Parathyroid adenoma (tissue), 2 donors: ENCODE measurements around the gene PHACTR2.
"Not testable (repeated sequence)": the region's sequence is repeated elsewhere in the genome, so short reads cannot be mapped to it uniquely, and the experiment has no call there.

Source experiments
- H2AFZ ChIP-seq: fragments of 300-600 bp; sonication (generic); one replicate; pipeline ENCODE4 v1.7.0; 2017; ENCODE audit warnings: antibody characterized with exemption, mild to moderate bottlenecking
- H3K27ac ChIP-seq: fragments of 300-600 bp; sonication (generic); one replicate; pipeline ENCODE4 v1.7.0; 2017
- H3K27me3 ChIP-seq: fragments of 300-600 bp; sonication (generic); one replicate; pipeline ENCODE4 v1.7.0; 2017; ENCODE audit warnings: low read length; ENCODE audit not compliant: control insufficient read depth, insufficient read depth
- H3K36me3 ChIP-seq: fragments of 300-600 bp; sonication (generic); one replicate; pipeline ENCODE4 v1.7.0; 2017; ENCODE audit warnings: low read length; ENCODE audit not compliant: control insufficient read depth, insufficient read depth
- H3K4me1 ChIP-seq: fragments of 300-600 bp; sonication (generic); one replicate; pipeline ENCODE4 v1.7.0; 2017; ENCODE audit warnings: control low read depth
- H3K4me2 ChIP-seq: fragments of 300-600 bp; sonication (generic); one replicate; pipeline ENCODE4 v1.7.0; 2017; ENCODE audit warnings: low read length
- H3K4me3 ChIP-seq: fragments of 300-600 bp; sonication (generic); one replicate; pipeline ENCODE4 v1.7.0; 2017; ENCODE audit warnings: low read depth, low read length
- H3K79me2 ChIP-seq: fragments of 300-600 bp; sonication (generic); one replicate; pipeline ENCODE4 v1.7.0; 2017; ENCODE audit warnings: control low read depth
- H3K9ac ChIP-seq: fragments of 300-600 bp; sonication (generic); one replicate; pipeline ENCODE4 v1.7.0; 2017; ENCODE audit warnings: mild to moderate bottlenecking
- H3K9me3 ChIP-seq: fragments of 300-600 bp; sonication (generic); one replicate; pipeline ENCODE4 v1.7.0; 2017; ENCODE audit warnings: low read length; ENCODE audit not compliant: control insufficient read depth
- CTCF ChIP-seq: fragments of 300-600 bp; sonication (generic); IDR thresholded peaks from one replicate; pipeline ENCODE4 v1.7.0; 2017; ENCODE audit warnings: antibody characterized with exemption, mild to moderate bottlenecking
- donor health status: primary hyperparathyroidism.

Gene PHACTR2

GRCh38 chr6:143778926-143779325 is 101.2 kb downstream of the PHACTR2 start:
- H3K9me3 ChIP-seq: no peaks in the 10 kb centered on the region
- no peak overlapping the region for H3K27ac ChIP-seq
- no peak overlapping the region for H3K4me3 ChIP-seq
- H2AFZ ChIP-seq: no peak overlapping the region
- no peak for TF ChIP-seq CTCF
- H3K9ac ChIP-seq: no peak overlapping the region
- no peak overlapping the region for H3K4me2 ChIP-seq
- no peaks in the 10 kb centered on the region for H3K36me3 ChIP-seq
- no peaks in the 10 kb centered on the region for H3K27me3 ChIP-seq
- H3K4me1 ChIP-seq: no peaks in the 10 kb centered on the region
- no peaks in the 10 kb centered on the region for H3K79me2 ChIP-seq

- H3K27me3 ChIP-seq: no peaks in the 10 kb centered on the region
- no peaks in the 10 kb centered on the region for H3K9me3 ChIP-seq
- H3K9ac ChIP-seq: no peak overlapping the region
- no peak overlapping the region for H3K4me3 ChIP-seq
- H3K36me3 ChIP-seq: no peaks in the 10 kb centered on the region
- no peak for TF ChIP-seq CTCF
- no peak overlapping the region for H3K4me2 ChIP-seq
- H2AFZ ChIP-seq: no peak overlapping the region
- H3K4me1 ChIP-seq: no peaks in the 10 kb centered on the region
- peaks cover 7% of the 10 kb centered on the region for H3K79me2 ChIP-seq
- H3K27ac ChIP-seq: no peak overlapping the region
These were observed 104.7 kb downstream of the PHACTR2 start for GRCh38 chr6:143782481-143782880.

DNA sequence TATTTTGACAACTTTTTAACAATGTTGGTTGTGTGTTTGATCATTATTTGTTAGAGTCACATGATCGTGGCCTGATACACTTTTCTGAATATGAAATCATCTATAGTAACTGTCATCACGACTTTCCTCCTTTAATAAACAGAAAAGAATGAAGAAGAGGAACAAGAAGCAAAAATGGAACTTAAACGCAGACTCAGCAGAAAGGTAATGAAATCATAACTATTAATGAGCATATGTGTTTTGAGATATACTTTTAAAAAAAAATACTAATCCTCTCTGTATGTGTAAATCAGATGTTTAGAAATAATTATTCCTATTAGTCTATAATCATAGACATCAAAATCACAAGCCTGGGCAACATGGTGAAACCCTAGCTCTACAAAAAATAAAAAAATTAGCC is 105.3 kb downstream of the PHACTR2 start:
- no peak overlapping the region for H3K4me2 ChIP-seq
- H3K79me2 ChIP-seq: peaks cover 7% of the 10 kb centered on the region
- no peak overlapping the region for H2AFZ ChIP-seq
- H3K4me1 ChIP-seq: no peaks in the 10 kb centered on the region
- no peaks in the 10 kb centered on the region for H3K36me3 ChIP-seq
- no peak overlapping the region for H3K9ac ChIP-seq
- no peak overlapping the region for H3K27ac ChIP-seq
- H3K4me3 ChIP-seq: no peak overlapping the region
- no peaks in the 10 kb centered on the region for H3K27me3 ChIP-seq
- TF ChIP-seq CTCF: no peak
- H3K9me3 ChIP-seq: no peaks in the 10 kb centered on the region

DNA sequence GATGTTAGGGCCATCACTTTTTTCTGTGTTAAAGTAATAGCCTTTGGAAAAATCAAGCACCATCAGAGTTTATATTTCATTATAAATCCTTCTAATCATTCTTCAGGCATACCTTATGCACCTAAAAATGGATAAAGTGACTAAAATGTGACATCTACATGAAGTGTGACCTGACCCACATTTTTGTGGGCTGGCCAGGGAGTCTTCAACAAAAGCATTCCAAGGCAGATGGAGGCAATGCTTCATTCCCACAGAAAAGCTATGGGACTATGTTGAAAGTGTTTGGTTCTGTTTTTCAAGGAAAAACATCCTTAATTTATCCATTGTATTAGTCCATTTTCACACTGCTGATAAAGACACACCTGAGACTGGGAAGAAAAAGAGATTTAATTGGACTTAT is 106.6 kb downstream of the PHACTR2 start:
- H2AFZ ChIP-seq: no peak overlapping the region
- no peaks in the 10 kb centered on the region for H3K36me3 ChIP-seq
- no peak overlapping the region for H3K4me2 ChIP-seq
- H3K27ac ChIP-seq: no peak overlapping the region
- H3K9me3 ChIP-seq: no peaks in the 10 kb centered on the region
- no peak for TF ChIP-seq CTCF
- H3K9ac ChIP-seq: no peak overlapping the region
- H3K79me2 ChIP-seq: peaks cover 7% of the 10 kb centered on the region
- H3K27me3 ChIP-seq: no peaks in the 10 kb centered on the region
- no peak overlapping the region for H3K4me3 ChIP-seq
- no peaks in the 10 kb centered on the region for H3K4me1 ChIP-seq

DNA sequence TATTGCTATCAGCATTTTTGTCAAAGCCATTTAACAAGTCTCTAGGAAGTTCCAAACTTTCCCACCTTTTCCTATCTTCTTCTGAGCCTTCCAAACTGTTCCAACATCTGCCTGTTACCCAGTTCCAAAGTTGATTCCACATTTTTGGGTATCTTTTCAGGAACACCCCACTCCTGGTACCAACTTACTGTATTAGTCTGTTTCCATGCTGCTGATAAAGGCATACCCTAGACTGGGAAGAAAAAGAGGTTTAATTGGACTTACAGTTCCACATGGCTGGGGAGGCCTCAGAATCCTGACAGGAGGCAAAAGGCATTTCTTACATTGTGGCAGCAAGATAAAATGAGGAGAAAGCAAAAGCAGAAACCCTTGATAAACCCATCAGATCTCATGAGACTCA is 108.6 kb downstream of the PHACTR2 start:
- H3K9me3 ChIP-seq, H3K36me3 ChIP-seq, H3K4me2 ChIP-seq, H3K9ac ChIP-seq, H3K4me1 ChIP-seq, H3K79me2 ChIP-seq, H3K27ac ChIP-seq, H2AFZ ChIP-seq, H3K4me3 ChIP-seq, H3K27me3 ChIP-seq: not testable (repeated sequence)
